ENCODE results near the gene GPC5.

The GPC5 gene

DNA sequence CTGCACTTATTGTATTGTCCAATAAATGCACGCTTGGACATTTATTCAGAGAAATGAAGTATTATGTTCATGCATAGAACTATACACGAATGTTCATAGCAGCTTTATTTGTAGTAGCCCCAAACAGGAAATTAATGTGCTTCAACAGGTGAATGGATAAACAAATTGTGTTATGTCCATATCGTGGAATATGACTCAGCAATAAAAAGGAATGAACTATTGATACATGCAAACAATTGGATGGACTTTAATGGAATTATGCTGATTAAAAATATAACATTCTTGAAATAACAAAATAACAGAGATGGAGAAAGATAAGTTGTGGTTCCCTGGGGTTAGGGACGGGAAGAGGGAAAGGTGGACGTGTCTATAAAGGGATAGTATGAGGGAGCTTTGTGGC, 65.9 kb downstream of the GPC5 start:
- POLR2A ChIA-PET, result no interaction called here
- CTCF ChIA-PET, result no interaction called here
- no peak for DNase-seq (ENCODE audit: extremely low spot score)
- TF ChIP-seq L3MBTL2 (conservative IDR thresholded peaks at IDR 0.05) (no peak), ARNT (IDR thresholded peaks at IDR 0.05) (no peak), ELF4 (IDR thresholded peaks at IDR 0.05) (no peak), BHLHE40 (IDR thresholded peaks at IDR 0.05; ENCODE audit: borderline replicate concordance) (no peak), FOXK2 (IDR thresholded peaks at IDR 0.05) (no peak), LEF1 (IDR thresholded peaks at IDR 0.05; ENCODE audit: borderline replicate concordance) (no peak), SUZ12 (IDR thresholded peaks at IDR 0.05) (no peak), TARDBP (IDR thresholded peaks at IDR 0.05) (no peak), NFRKB (IDR thresholded peaks at IDR 0.05) (no peak), HDGF (IDR thresholded peaks at IDR 0.05; ENCODE audit: borderline replicate concordance) (no peak), FOXM1 (IDR thresholded peaks at IDR 0.05; ENCODE audit: borderline replicate concordance) (no peak), ZNF384 (IDR thresholded peaks at IDR 0.05) (no peak), PKNOX1 (IDR thresholded peaks at IDR 0.05) (no peak), CTBP1 (IDR thresholded peaks at IDR 0.05; ENCODE audit: borderline replicate concordance) (no peak), SP1 (IDR thresholded peaks at IDR 0.05) (no peak), FOXA1 (IDR thresholded peaks at IDR 0.05) (no peak)

- ChIA-PET CTCF (interaction anchor here (0.7 kb wide), 1 partner anchor 42 kb away, joined by 3 read pairs; no protein-coding TSS in a partner anchor), POLR2A (no interaction called here)
These were observed 68.8 kb downstream of the GPC5 start for GRCh38 chr13:91467236-91467635.

DNA sequence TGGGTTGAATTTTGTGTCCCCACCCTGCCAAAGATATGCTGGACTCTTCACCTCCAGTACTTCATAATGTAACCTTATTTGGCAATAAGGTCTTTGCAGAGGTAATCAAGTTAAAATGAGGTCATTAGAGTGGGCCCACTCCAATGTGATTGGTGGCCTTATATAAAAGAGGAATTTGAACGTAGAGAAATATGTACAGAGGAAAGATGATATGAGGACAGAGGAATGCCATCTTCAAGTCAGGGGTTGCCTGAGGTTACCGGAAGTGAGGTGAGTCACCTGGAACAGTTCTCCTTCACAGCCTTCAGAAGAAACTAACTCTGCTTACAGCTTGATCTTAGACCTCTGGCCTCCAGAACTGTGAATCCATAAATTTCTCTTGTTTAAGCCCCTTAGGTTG, 69.9 kb downstream of the GPC5 start:
- no peak for DNase-seq (ENCODE audit: extremely low spot score)
- TF ChIP-seq HDGF (IDR thresholded peaks at IDR 0.05; ENCODE audit: borderline replicate concordance), result no peak
- no peak for TF ChIP-seq NFRKB (IDR thresholded peaks at IDR 0.05)
- no peak for TF ChIP-seq ELF4 (IDR thresholded peaks at IDR 0.05)
- TF ChIP-seq L3MBTL2 (conservative IDR thresholded peaks at IDR 0.05), result no peak
- no peak for TF ChIP-seq SP1 (IDR thresholded peaks at IDR 0.05)
- no peak for TF ChIP-seq ARNT (IDR thresholded peaks at IDR 0.05)
- no peak for TF ChIP-seq FOXA1 (IDR thresholded peaks at IDR 0.05)
- TF ChIP-seq CTBP1 (IDR thresholded peaks at IDR 0.05; ENCODE audit: borderline replicate concordance), result no peak
- TF ChIP-seq FOXK2 (IDR thresholded peaks at IDR 0.05), result no peak
- CTCF ChIA-PET, result no interaction called here

More at GRCh38 chr13:91467236-91467635, 68.8 kb downstream of the GPC5 start:
- DNase-seq (ENCODE audit: extremely low spot score), result no peak
- no peak for TF ChIP-seq FOXA1 (IDR thresholded peaks at IDR 0.05)
- TF ChIP-seq ARNT (IDR thresholded peaks at IDR 0.05), result no peak
- TF ChIP-seq SUZ12 (IDR thresholded peaks at IDR 0.05), result no peak
- TF ChIP-seq BHLHE40 (IDR thresholded peaks at IDR 0.05; ENCODE audit: borderline replicate concordance), result no peak
- no peak for TF ChIP-seq TARDBP (IDR thresholded peaks at IDR 0.05)
- TF ChIP-seq SP1 (IDR thresholded peaks at IDR 0.05), result no peak
- no peak for TF ChIP-seq ZNF384 (IDR thresholded peaks at IDR 0.05)
- no peak for TF ChIP-seq NFRKB (IDR thresholded peaks at IDR 0.05)
- TF ChIP-seq HDGF (IDR thresholded peaks at IDR 0.05; ENCODE audit: borderline replicate concordance), result no peak
- TF ChIP-seq FOXM1 (IDR thresholded peaks at IDR 0.05; ENCODE audit: borderline replicate concordance), result no peak

DNA sequence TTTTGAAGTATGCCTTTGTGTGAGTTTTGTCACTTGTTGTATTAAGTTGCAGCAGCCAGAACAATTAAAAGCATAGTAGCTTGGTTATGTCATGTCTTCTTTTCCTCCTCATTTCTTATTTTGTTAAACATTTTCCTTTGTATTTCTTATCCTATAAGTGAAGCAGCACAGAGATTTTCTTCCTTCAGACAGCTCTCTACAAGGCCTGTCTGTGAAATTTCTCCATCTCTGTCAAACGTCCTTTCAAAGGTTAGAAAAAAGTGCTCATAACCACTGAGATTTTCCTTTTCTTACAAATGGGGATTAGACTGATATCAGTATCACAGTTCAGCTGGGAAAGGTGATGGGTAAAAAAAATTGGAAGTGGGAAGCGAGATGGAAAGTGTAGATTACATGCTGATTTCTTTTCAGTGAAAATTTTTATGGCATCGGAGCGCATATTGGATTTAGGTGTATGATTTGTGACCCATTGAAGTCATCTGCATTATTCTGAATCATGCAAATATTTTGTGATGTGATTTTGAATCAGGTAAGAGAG, 71.7 kb downstream of the GPC5 start:
- ChIA-PET CTCF (no interaction called here), POLR2A (no interaction called here)

More for the DNA sequence above, 69.9 kb downstream of the GPC5 start:
- POLR2A ChIA-PET, result no interaction called here

GRCh38 chr13:91470681-91471080, 72.3 kb downstream of the GPC5 start:
- no peak for DNase-seq (ENCODE audit: extremely low spot score)
- CTCF ChIA-PET, result no interaction called here
- TF ChIP-seq ELF4 (IDR thresholded peaks at IDR 0.05) (no peak), ZNF384 (IDR thresholded peaks at IDR 0.05) (no peak), FOXK2 (IDR thresholded peaks at IDR 0.05) (no peak), FOXM1 (IDR thresholded peaks at IDR 0.05; ENCODE audit: borderline replicate concordance) (no peak), ARNT (IDR thresholded peaks at IDR 0.05) (no peak), LEF1 (IDR thresholded peaks at IDR 0.05; ENCODE audit: borderline replicate concordance) (no peak), CTBP1 (IDR thresholded peaks at IDR 0.05; ENCODE audit: borderline replicate concordance) (no peak), PKNOX1 (IDR thresholded peaks at IDR 0.05) (no peak), NFRKB (IDR thresholded peaks at IDR 0.05) (no peak), TARDBP (IDR thresholded peaks at IDR 0.05) (no peak), SUZ12 (IDR thresholded peaks at IDR 0.05) (no peak), L3MBTL2 (conservative IDR thresholded peaks at IDR 0.05) (no peak), HDGF (IDR thresholded peaks at IDR 0.05; ENCODE audit: borderline replicate concordance) (no peak), BHLHE40 (IDR thresholded peaks at IDR 0.05; ENCODE audit: borderline replicate concordance) (no peak), SP1 (IDR thresholded peaks at IDR 0.05) (no peak), FOXA1 (IDR thresholded peaks at IDR 0.05) (no peak)
- POLR2A ChIA-PET, result no interaction called here

More for the DNA sequence above, 71.7 kb downstream of the GPC5 start:
- DNase-seq (ENCODE audit: extremely low spot score), result no peak
- TF ChIP-seq CTBP1 (IDR thresholded peaks at IDR 0.05; ENCODE audit: borderline replicate concordance), result no peak
- TF ChIP-seq TARDBP (IDR thresholded peaks at IDR 0.05), result no peak
- no peak for TF ChIP-seq BHLHE40 (IDR thresholded peaks at IDR 0.05; ENCODE audit: borderline replicate concordance)
- TF ChIP-seq ARNT (IDR thresholded peaks at IDR 0.05), result no peak
- TF ChIP-seq L3MBTL2 (conservative IDR thresholded peaks at IDR 0.05), result no peak
- TF ChIP-seq FOXM1 (IDR thresholded peaks at IDR 0.05; ENCODE audit: borderline replicate concordance), result no peak
- no peak for TF ChIP-seq LEF1 (IDR thresholded peaks at IDR 0.05; ENCODE audit: borderline replicate concordance)
- no peak for TF ChIP-seq SUZ12 (IDR thresholded peaks at IDR 0.05)
- no peak for TF ChIP-seq SP1 (IDR thresholded peaks at IDR 0.05)
- TF ChIP-seq HDGF (IDR thresholded peaks at IDR 0.05; ENCODE audit: borderline replicate concordance), result no peak
- TF ChIP-seq ELF4 (IDR thresholded peaks at IDR 0.05), result no peak
- no peak for TF ChIP-seq PKNOX1 (IDR thresholded peaks at IDR 0.05)
- no peak for TF ChIP-seq FOXA1 (IDR thresholded peaks at IDR 0.05)
- TF ChIP-seq ZNF384 (IDR thresholded peaks at IDR 0.05), result no peak
- no peak for TF ChIP-seq FOXK2 (IDR thresholded peaks at IDR 0.05)
- TF ChIP-seq NFRKB (IDR thresholded peaks at IDR 0.05), result no peak

- POLR2A ChIA-PET, result no interaction called here
- TF ChIP-seq NFRKB (IDR thresholded peaks at IDR 0.05), result no peak
- TF ChIP-seq BHLHE40 (IDR thresholded peaks at IDR 0.05; ENCODE audit: borderline replicate concordance), result no peak
- no peak for TF ChIP-seq FOXM1 (IDR thresholded peaks at IDR 0.05; ENCODE audit: borderline replicate concordance)
- TF ChIP-seq TARDBP (IDR thresholded peaks at IDR 0.05), result no peak
- peak; percentile 71; the same call in 1 of the 2 replicates for TF ChIP-seq LEF1 (IDR thresholded peaks at IDR 0.05; ENCODE audit: borderline replicate concordance)
- peak; percentile 96 for TF ChIP-seq CTBP1 (IDR thresholded peaks at IDR 0.05; ENCODE audit: borderline replicate concordance)
- no peak for TF ChIP-seq ELF4 (IDR thresholded peaks at IDR 0.05)
- no peak for TF ChIP-seq L3MBTL2 (conservative IDR thresholded peaks at IDR 0.05)
- no peak; the same call in 1 of the 2 replicates for TF ChIP-seq ZNF384 (IDR thresholded peaks at IDR 0.05)
- TF ChIP-seq PKNOX1 (IDR thresholded peaks at IDR 0.05), result peak; percentile 87
- TF ChIP-seq ARNT (IDR thresholded peaks at IDR 0.05), result no peak; the same call in 1 of the 2 replicates
- TF ChIP-seq FOXA1 (IDR thresholded peaks at IDR 0.05), result no peak
- no peak for TF ChIP-seq FOXK2 (IDR thresholded peaks at IDR 0.05)
- TF ChIP-seq HDGF (IDR thresholded peaks at IDR 0.05; ENCODE audit: borderline replicate concordance), result no peak
- no peak for TF ChIP-seq SUZ12 (IDR thresholded peaks at IDR 0.05)
- no peak for TF ChIP-seq SP1 (IDR thresholded peaks at IDR 0.05)
- CTCF ChIA-PET, result no interaction called here
- DNase-seq (ENCODE audit: extremely low spot score), result peak; percentile 85
These were observed 84.0 kb downstream of the GPC5 start for GRCh38 chr13:91482427-91482826.

Measured in HEK293T (cell line).